Erythroblast (primary cell): ENCODE data around the gene ALDH2.

Experiments
- GATA1 ChIP-seq: IDR thresholded peaks from 2 replicates; pipeline ENCODE4 v1.6.1; 2011; ENCODE audit warnings: low read depth, mild to moderate bottlenecking, control low read depth, low read length, moderate library complexity
- POLR2A ChIP-seq: IDR thresholded peaks from 2 replicates; pipeline ENCODE4 v1.6.1; 2011; ENCODE audit warnings: mild to moderate bottlenecking, low read length

DNA sequence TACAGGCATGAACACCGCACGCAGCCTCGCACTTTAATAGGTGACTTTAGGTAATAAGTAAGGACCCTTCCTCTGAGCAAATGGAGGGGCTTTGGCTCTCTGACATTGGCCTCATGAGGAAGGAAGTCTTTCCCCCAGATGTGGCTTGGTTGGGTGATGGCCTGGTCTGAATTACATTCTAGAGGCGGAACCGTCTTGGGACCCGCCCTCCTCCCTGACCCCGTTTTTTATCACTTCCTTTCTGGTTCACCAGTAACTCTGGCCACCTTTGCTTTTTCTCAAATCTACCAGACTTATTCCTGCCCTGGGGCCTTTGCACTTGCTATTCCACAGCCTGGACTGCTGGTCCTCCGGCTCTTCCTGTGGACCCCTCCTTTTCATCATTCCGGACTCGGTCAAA, 13.4 kb downstream of the ALDH2 start:
- no peak for TF ChIP-seq POLR2A
- TF ChIP-seq GATA1 = no peak
